Subcutaneous abdominal adipose tissue (tissue), 5 donors: ENCODE results near the gene GSTO2.

Source experiments
- H3K27ac ChIP-seq: one replicate; pipeline ENCODE4 v1.7.0; 2013; ENCODE audit warnings: low read depth, mild to moderate bottlenecking, inconsistent platforms, low read length, moderate library complexity
- H3K27me3 ChIP-seq, 5 donors: one replicate each; pipeline ENCODE4 v1.7.0; 2013; ENCODE audit warnings: low read length in 5 of 5, inconsistent platforms in 1 of 5; ENCODE audit not compliant: control insufficient read depth in 5 of 5, insufficient read depth in 4 of 5
- H3K36me3 ChIP-seq, 5 donors: one replicate each; pipeline ENCODE4 v1.7.0; 2013; ENCODE audit warnings: low read length in 5 of 5; ENCODE audit not compliant: control insufficient read depth in 5 of 5, insufficient read depth in 5 of 5
- H3K4me1 ChIP-seq, 5 donors: one replicate each; pipeline ENCODE4 v1.7.0; 2013; ENCODE audit warnings: low read length in 5 of 5, mild to moderate bottlenecking in 3 of 5, moderate library complexity in 1 of 5; ENCODE audit not compliant: control insufficient read depth in 5 of 5, insufficient read depth in 5 of 5
- H3K4me3 ChIP-seq, 5 donors: one replicate each; pipeline ENCODE4 v1.7.0; 2013; ENCODE audit warnings: low read length in 5 of 5, low read depth in 1 of 5
- H3K9ac ChIP-seq, 5 donors: one replicate each; pipeline ENCODE4 v1.7.0; 2013; ENCODE audit warnings: low read length in 5 of 5, mild to moderate bottlenecking in 4 of 5, moderate library complexity in 3 of 5
- H3K9me3 ChIP-seq, 5 donors: one replicate each; pipeline ENCODE4 v1.7.0; 2013; ENCODE audit warnings: low read length in 5 of 5; ENCODE audit not compliant: control insufficient read depth in 5 of 5
- donor health status: healthy.
- donor health status: healthy.
- donor health status: healthy.
- donor health status: healthy.
- donor health status: healthy.

GSTO2 gene

GRCh38 chr10:104347295-104348045 lies 78.5 kb downstream of the GSTO2 start:
- Histone ChIP-seq H3K27ac (no peak overlapping the region), H3K36me3 (no peaks in the 10 kb centered on the region), H3K27me3 (no peaks in the 10 kb centered on the region), H3K9me3 (no peaks in the 10 kb centered on the region), H3K4me1 (peaks cover 0 to 22% (median 9%) of the 10 kb centered on the region in 5 donors), H3K9ac (no peak overlapping the region), H3K4me3 (no peak overlapping the region)

- H3K4me3 ChIP-seq, result no peak overlapping the region
- H3K27ac ChIP-seq, result no peak overlapping the region
- no peaks in the 10 kb centered on the region for H3K36me3 ChIP-seq
Observed at GRCh38 chr10:104348601-104349000, 79.6 kb downstream of the GSTO2 start.

GRCh38 chr10:104349623-104350126 lies 80.7 kb downstream of the GSTO2 start:
- Histone ChIP-seq H3K4me3 (peak overlapping the region in 4 of 5 donors; percentile 38 to 65 (median 50)), H3K27me3 (no peaks in the 10 kb centered on the region), H3K9ac (peak overlapping the region in 3 of 5 donors; percentile 18 to 57 (median 38)), H3K27ac (no peak overlapping the region), H3K36me3 (no peaks in the 10 kb centered on the region), H3K4me1 (peaks cover 5 to 30% (median 23%) of the 10 kb centered on the region in 5 donors), H3K9me3 (no peaks in the 10 kb centered on the region)

More at GRCh38 chr10:104348601-104349000, 79.6 kb downstream of the GSTO2 start:
- Histone ChIP-seq H3K27me3 (no peaks in the 10 kb centered on the region), H3K4me1 (peaks cover 2 to 23% (median 16%) of the 10 kb centered on the region in 5 donors), H3K9me3 (no peaks in the 10 kb centered on the region), H3K9ac (no peak overlapping the region)

- Histone ChIP-seq H3K9ac (peak overlapping the region in 3 of 5 donors; percentile 18 to 57 (median 38)), H3K9me3 (no peaks in the 10 kb centered on the region), H3K4me1 (peaks cover 5 to 30% (median 23%) of the 10 kb centered on the region in 5 donors), H3K27me3 (no peaks in the 10 kb centered on the region), H3K27ac (no peak overlapping the region), H3K4me3 (peak overlapping the region in 4 of 5 donors; percentile 38 to 65 (median 50)), H3K36me3 (no peaks in the 10 kb centered on the region)
Observed at GRCh38 chr10:104350127-104350635, 81.2 kb downstream of the GSTO2 start.

DNA sequence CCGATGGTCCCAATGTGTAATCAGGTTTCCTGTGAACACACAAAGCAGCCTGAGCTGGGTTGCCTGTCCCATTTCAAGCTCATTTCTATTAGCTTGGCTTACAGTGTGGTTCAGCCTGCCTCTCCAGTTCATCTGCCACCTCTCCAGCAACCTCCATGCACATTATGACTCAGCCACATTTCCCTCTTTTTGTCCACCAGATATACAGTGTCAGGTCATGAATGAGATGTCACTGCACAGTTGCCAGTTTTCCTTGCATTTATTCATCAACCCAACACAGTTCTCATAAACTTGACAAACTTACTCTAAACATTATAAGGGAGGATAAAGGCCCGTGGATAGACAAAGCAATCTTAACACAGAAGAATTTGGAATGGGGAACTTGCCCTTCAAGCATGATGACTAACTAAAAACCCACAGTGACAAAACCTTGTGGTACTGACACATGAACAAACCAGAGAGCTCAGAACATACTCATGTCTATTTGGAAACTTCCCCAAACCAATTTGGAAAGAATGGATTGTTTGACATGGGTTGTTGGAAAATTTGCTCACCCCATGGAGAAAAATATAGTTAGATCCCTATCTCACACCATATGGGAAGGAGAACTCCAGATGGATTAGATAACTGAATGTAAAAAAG lies 82.2 kb downstream of the GSTO2 start:
- Histone ChIP-seq H3K36me3 (no peaks in the 10 kb centered on the region), H3K9me3 (no peaks in the 10 kb centered on the region), H3K4me3 (no peak overlapping the region), H3K27ac (no peak overlapping the region), H3K4me1 (peaks cover 5 to 30% (median 23%) of the 10 kb centered on the region in 5 donors), H3K27me3 (no peaks in the 10 kb centered on the region), H3K9ac (no peak overlapping the region)

DNA sequence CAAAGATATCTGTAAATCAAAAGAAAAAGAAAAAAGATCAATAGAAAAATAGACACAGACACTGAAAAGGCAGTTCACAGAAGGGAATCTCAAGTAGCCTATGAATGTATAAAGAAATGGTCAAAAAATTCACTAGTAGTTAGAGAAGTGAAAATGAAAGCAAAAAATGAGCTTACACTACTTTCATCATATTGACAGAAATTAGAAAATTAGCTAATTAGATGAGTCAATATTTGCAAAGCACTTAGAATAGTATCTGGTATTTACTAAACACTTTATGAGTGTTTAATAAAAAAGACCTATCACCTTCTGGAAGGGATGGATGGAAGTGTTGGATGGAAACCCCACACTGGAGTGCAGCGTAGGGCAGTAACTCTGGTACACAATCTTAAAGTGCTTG lies 82.9 kb downstream of the GSTO2 start:
- Histone ChIP-seq H3K27ac (no peak overlapping the region), H3K4me3 (no peak overlapping the region)

GRCh38 chr10:104353325-104354048 lies 84.5 kb downstream of the GSTO2 start, which contains the start of gene CFAP58:
TSS of gene CFAP58 (plus strand) at chr10:104353833. CDS start at chr10:104353898, 65 bp downstream.
- H3K4me1 ChIP-seq, result peaks cover 5 to 30% (median 23%) of the 10 kb centered on the region in 5 donors
- H3K27me3 ChIP-seq, result no peaks in the 10 kb centered on the region
- no peaks in the 10 kb centered on the region for H3K36me3 ChIP-seq
- peak within 1 kb of the TSS; percentile 45 to 81 (median 66) for H3K4me3 ChIP-seq
- no peak within 1 kb of the TSS for H3K27ac ChIP-seq
- peak within 1 kb of the TSS in 2 of 5 donors; percentile 11 to 41 for H3K9ac ChIP-seq
- H3K9me3 ChIP-seq, result no peaks in the 10 kb centered on the region

More for the DNA sequence above, 82.9 kb downstream of the GSTO2 start:
- Histone ChIP-seq H3K9me3 (no peaks in the 10 kb centered on the region), H3K27me3 (no peaks in the 10 kb centered on the region), H3K9ac (no peak overlapping the region), H3K36me3 (no peaks in the 10 kb centered on the region), H3K4me1 (peaks cover 5 to 30% (median 23%) of the 10 kb centered on the region in 5 donors)
